GM23248 (cell line): ENCODE data around the gene SYNE1. TPM values are rescaled to one million over a fixed set of nuclear protein-coding genes. Genes with fewer than 3 reads are reported as not detected.
A peak's percentile ranks its signal among the peaks of the same experiment; 100 is the strongest.

Source experiments
- DNase-seq: peaks from one replicate; pipeline ENCODE4 v3.0.0-alpha.2; 2015
- H2AFZ ChIP-seq: fragments of 200-600 bp; sonication (generic); 2 replicates; pipeline ENCODE4 v1.6.1; 2016; ENCODE audit warnings: antibody characterized with exemption
- H3F3A ChIP-seq: fragments of 200-600 bp; sonication (generic); 2 replicates; pipeline ENCODE4 v1.6.1; 2016; ENCODE audit warnings: mild to moderate bottlenecking, antibody characterized with exemption, mixed run types; ENCODE audit not compliant: insufficient read depth
- H3K27ac ChIP-seq: fragments of 200-600 bp; sonication (generic); 2 replicates; pipeline ENCODE4 v1.5.1; 2016; ENCODE audit warnings: mild to moderate bottlenecking
- H3K27me3 ChIP-seq: fragments of 200-600 bp; sonication (generic); replicated peaks from 2 replicates; pipeline ENCODE4 v1.6.1; 2016; ENCODE audit warnings: mild to moderate bottlenecking; ENCODE audit not compliant: insufficient read depth
- H3K36me3 ChIP-seq: fragments of 200-600 bp; sonication (generic); 2 replicates; pipeline ENCODE4 v1.6.1; 2016; ENCODE audit warnings: low read depth, mild to moderate bottlenecking
- H3K4me1 ChIP-seq: fragments of 200-600 bp; sonication (generic); 2 replicates; pipeline ENCODE4 v1.6.1; 2016; ENCODE audit warnings: mild to moderate bottlenecking; ENCODE audit not compliant: insufficient read depth
- H3K4me2 ChIP-seq: fragments of 200-600 bp; sonication (generic); one replicate; pipeline ENCODE4 v1.6.1; 2016; ENCODE audit warnings: mild to moderate bottlenecking; ENCODE audit not compliant: unreplicated experiment
- H3K4me3 ChIP-seq: fragments of 200-600 bp; sonication (generic); 2 replicates; pipeline ENCODE4 v1.5.1; 2016; ENCODE audit warnings: mild to moderate bottlenecking
- H3K79me2 ChIP-seq: fragments of 200-600 bp; sonication (generic); 2 replicates; pipeline ENCODE4 v1.6.1; 2016; ENCODE audit warnings: mild to moderate bottlenecking; ENCODE audit not compliant: insufficient read depth
- H3K9ac ChIP-seq: fragments of 200-600 bp; sonication (generic); 2 replicates; pipeline ENCODE4 v1.6.1; 2016; ENCODE audit warnings: mild to moderate bottlenecking
- H3K9me2 ChIP-seq: fragments of 200-600 bp; sonication (generic); 2 replicates; pipeline ENCODE4 v1.6.1; 2016; ENCODE audit warnings: mixed run types, mild to moderate bottlenecking, moderate library complexity; ENCODE audit not compliant: insufficient read depth
- H3K9me3 ChIP-seq: fragments of 200-600 bp; sonication (generic); one replicate; pipeline ENCODE4 v1.6.1; 2017; ENCODE audit warnings: low read depth
- H4K20me1 ChIP-seq: fragments of 200-600 bp; sonication (generic); 2 replicates; pipeline ENCODE4 v1.6.0; 2016; ENCODE audit not compliant: insufficient read depth
- EZH2 ChIP-seq: fragments of 200-600 bp; sonication (generic); IDR thresholded peaks from 2 replicates; pipeline ENCODE4 v1.6.1; 2018; ENCODE audit warnings: antibody characterized with exemption, mild to moderate bottlenecking; ENCODE audit not compliant: insufficient read depth, poor library complexity, severe bottlenecking
- EZH2phosphoT487 ChIP-seq: fragments of 200-600 bp; sonication (generic); IDR thresholded peaks from 2 replicates; pipeline ENCODE4 v1.6.1; 2018; ENCODE audit warnings: antibody characterized with exemption, moderate library complexity, mild to moderate bottlenecking, low read depth; ENCODE audit not compliant: insufficient read depth
- WGBS, 2 experiments: methylation state at CpG; one replicate each; pipeline ENCODE4 v1.1.6; 2015 to 2017; ENCODE audit warnings: low lambda C conversion rate in 2 of 2, low coverage in 1 of 2; ENCODE audit errors: missing lambda C conversion rate in 2 of 2; 5-methylcytosine and 5-hydroxymethylcytosine counted together
- in situ Hi-C: fragments of 300-500 bp; cut with MboI; formaldehyde crosslinking; loops from 2 replicates; pipeline ENCODE4 v1.15.0; 2020
- polyA plus RNA-seq: library from polyadenylated mRNA; unstranded; fragments of >200 nt; fragmentation: Nextera tagmentation; extraction: Ambion mirVana; gene quantifications from 2 replicates; pipeline ENCODE4 v1.2.1, GENCODE V29; 2016
- total RNA-seq: library from RNA; depleted of rRNA; stranded (reverse); fragments of >200 nt; shearing (Covaris generic); gene quantifications from 2 replicates; pipeline ENCODE4 v1.2.3, GENCODE V29; 2014

Gene SYNE1
- total and polyA plus RNA-seq, 2 experiments from 2014 or later, result 29.2 to 95.4 TPM

GRCh38 chr6:152404086-152404857 lies 232.9 kb downstream of the SYNE1 start:
- no peak overlapping the region for H3K9ac ChIP-seq
- WGBS, 2 experiments, result 40 to 44% methylated on average over 6 of the region's 6 CpGs
- H3K27me3 ChIP-seq, result no peaks in the 10 kb centered on the region
- H3K9me3 ChIP-seq, result no peaks in the 10 kb centered on the region
- no peak for DNase-seq
- no peaks in the 10 kb centered on the region for H3K79me2 ChIP-seq
- in situ Hi-C loops, result no loop called here
- peaks cover 10% of the 10 kb centered on the region; the same call in 1 of the 2 replicates for H3F3A ChIP-seq
- no peaks in the 10 kb centered on the region for H3K9me2 ChIP-seq
- H3K4me3 ChIP-seq, result no peak overlapping the region
- no peak for TF ChIP-seq EZH2phosphoT487
- TF ChIP-seq EZH2, result no peak
- H3K36me3 ChIP-seq, result no peaks in the 10 kb centered on the region; the same call in 1 of the 2 replicates
- H3K4me2 ChIP-seq, result no peak overlapping the region
- peaks cover 25% of the 10 kb centered on the region for H3K4me1 ChIP-seq
- H4K20me1 ChIP-seq, result no peaks in the 10 kb centered on the region
- no peak overlapping the region for H3K27ac ChIP-seq
- H2AFZ ChIP-seq, result no peak overlapping the region

GRCh38 chr6:152402791-152403190 lies 234.4 kb downstream of the SYNE1 start:
- no peak overlapping the region for H3K9ac ChIP-seq
- H3K9me2 ChIP-seq, result no peaks in the 10 kb centered on the region
- no peak overlapping the region for H3K27ac ChIP-seq
- WGBS, 2 experiments, result 93 to 94% methylated on average over 2 of the region's 2 CpGs
- no peak overlapping the region; the same call in 1 of the 2 replicates for H2AFZ ChIP-seq
- no peak for DNase-seq
- TF ChIP-seq EZH2phosphoT487 (no peak), EZH2 (no peak)
- in situ Hi-C loops, result no loop called here
- H3K4me2 ChIP-seq, result no peak overlapping the region
- H3K36me3 ChIP-seq, result no peaks in the 10 kb centered on the region; the same call in 1 of the 2 replicates
- H4K20me1 ChIP-seq, result no peaks in the 10 kb centered on the region
- peaks cover 10% of the 10 kb centered on the region; the same call in 1 of the 2 replicates for H3F3A ChIP-seq
- H3K4me3 ChIP-seq, result no peak overlapping the region
- H3K9me3 ChIP-seq, result no peaks in the 10 kb centered on the region
- no peaks in the 10 kb centered on the region for H3K79me2 ChIP-seq
- H3K4me1 ChIP-seq, result peaks cover 25% of the 10 kb centered on the region
- H3K27me3 ChIP-seq, result no peaks in the 10 kb centered on the region

- WGBS, 2 experiments, result 72 to 78% methylated on average over 3 of the region's 3 CpGs
- TF ChIP-seq EZH2 (no peak), EZH2phosphoT487 (no peak)
- H3K9me3 ChIP-seq, result no peaks in the 10 kb centered on the region
- H3F3A ChIP-seq, result peaks cover 10% of the 10 kb centered on the region; the same call in 1 of the 2 replicates
- H3K27ac ChIP-seq, result peak overlapping the region; percentile 22
- H4K20me1 ChIP-seq, result no peaks in the 10 kb centered on the region
- H3K9ac ChIP-seq, result peak overlapping the region; percentile 30
- peak overlapping the region; percentile 71 for H2AFZ ChIP-seq
- DNase-seq, result peak; percentile 67
- no peaks in the 10 kb centered on the region for H3K9me2 ChIP-seq
- H3K79me2 ChIP-seq, result no peaks in the 10 kb centered on the region
- H3K4me2 ChIP-seq, result peak overlapping the region; percentile 4
- H3K36me3 ChIP-seq, result no peaks in the 10 kb centered on the region; the same call in 1 of the 2 replicates
- no peak overlapping the region for H3K4me3 ChIP-seq
- H3K27me3 ChIP-seq, result no peaks in the 10 kb centered on the region
- H3K4me1 ChIP-seq, result peaks cover 25% of the 10 kb centered on the region
- in situ Hi-C loops, result no loop called here
Measured at GRCh38 chr6:152401978-152402377, 235.2 kb downstream of the SYNE1 start.

- H3K4me3 ChIP-seq, result no peak overlapping the region
- H3K9me3 ChIP-seq, result no peaks in the 10 kb centered on the region
- no peak overlapping the region for H3K9ac ChIP-seq
- H3K27ac ChIP-seq, result peak overlapping the region; percentile 29; the same call in 1 of the 2 replicates
- no peaks in the 10 kb centered on the region for H3K27me3 ChIP-seq
- no peaks in the 10 kb centered on the region; the same call in 1 of the 2 replicates for H3K36me3 ChIP-seq
- H3K79me2 ChIP-seq, result no peaks in the 10 kb centered on the region
- H3K4me2 ChIP-seq, result no peak overlapping the region
- TF ChIP-seq EZH2phosphoT487, result no peak
- no peak for TF ChIP-seq EZH2
- no peaks in the 10 kb centered on the region for H3K9me2 ChIP-seq
- peaks cover 25% of the 10 kb centered on the region for H3K4me1 ChIP-seq
- peak; percentile 47 for DNase-seq
- H4K20me1 ChIP-seq, result no peaks in the 10 kb centered on the region
- 41 to 48% methylated on average over 5 of the region's 5 CpGs for WGBS, 2 experiments
- peaks cover 10% of the 10 kb centered on the region; the same call in 1 of the 2 replicates for H3F3A ChIP-seq
- in situ Hi-C loops, result no loop called here
- H2AFZ ChIP-seq, result peak overlapping the region; percentile 28; the same call in 1 of the 2 replicates
Measured at GRCh38 chr6:152399399-152399798, 237.8 kb downstream of the SYNE1 start.
